WTC11 (cell line): Measurements from ENCODE around the gene RPTOR. TPM values are rescaled to one million over a fixed set of nuclear protein-coding genes. Genes with fewer than 3 reads are reported as not detected.

Experiments used
- ATAC-seq: fragments of 200-7000 bp; cut with Tn5 transposase; 2 replicates; pipeline ENCODE4 v1.10.0; 2021; ENCODE audit warnings: mild to moderate bottlenecking, moderate library complexity
- CTCF ChIA-PET: fragments of 300-600 bp; sonication (Branson Sonifier 250); formaldehyde crosslinking; loops from one replicate; lab custom pipeline; 2021; ENCODE audit warnings: antibody characterized with exemption; lab: Charles Lee
- POLR2A ChIA-PET: fragments of 350-600 bp; sonication (Branson Sonifier 250); formaldehyde crosslinking; loops from one replicate; lab custom pipeline; 2021; ENCODE audit warnings: antibody characterized with exemption; lab: Charles Lee
- DNase-seq: peaks from one replicate; pipeline ENCODE4 v3.0.0; 2021; ENCODE audit warnings: low spot score
- H3K27ac Mint-ChIP-seq: 2 replicates; pipeline ENCODE4 v1.8.0; 2021; ENCODE audit warnings: mixed read lengths
- H3K27me3 Mint-ChIP-seq: 2 replicates; pipeline ENCODE4 v1.8.0; 2021; ENCODE audit warnings: low read depth, mild to moderate bottlenecking, moderate library complexity, mixed read lengths
- H3K36me3 Mint-ChIP-seq: 2 replicates; pipeline ENCODE4 v1.8.0; 2021; ENCODE audit warnings: mixed read lengths
- H3K4me1 Mint-ChIP-seq: 2 replicates; pipeline ENCODE4 v1.8.0; 2022; ENCODE audit warnings: mixed read lengths
- H3K4me3 Mint-ChIP-seq: 2 replicates; pipeline ENCODE4 v1.8.0; 2021; ENCODE audit warnings: mild to moderate bottlenecking, moderate library complexity, mixed read lengths
- H3K9me3 Mint-ChIP-seq: 2 replicates; pipeline ENCODE4 v1.8.0; 2021; ENCODE audit warnings: mixed read lengths
- CREM ChIP-seq: sonication (generic); formaldehyde crosslinking; IDR thresholded peaks from 2 replicates; pipeline ENCODE4 v1.8.1; 2022; ENCODE audit warnings: mild to moderate bottlenecking, missing genetic modification reagents, moderate library complexity
- GTF2I ChIP-seq: fragments of 250-450 bp; sonication (Bioruptor Pico); conservative IDR thresholded peaks from 2 replicates; pipeline ENCODE4 v1.4.0; 2021; ENCODE audit warnings: mild to moderate bottlenecking
- IRF2 ChIP-seq: sonication (generic); formaldehyde crosslinking; IDR thresholded peaks from 2 replicates; pipeline ENCODE4 v1.8.0; 2022; ENCODE audit warnings: low read depth, missing genetic modification reagents, borderline replicate concordance
- JAZF1 ChIP-seq: fragments of 250-450 bp; sonication (Bioruptor Pico); IDR thresholded peaks from 2 replicates; pipeline ENCODE4 v1.9.0; 2021; ENCODE audit warnings: moderate library complexity, mild to moderate bottlenecking, inconsistent platforms
- JUN ChIP-seq: sonication (generic); formaldehyde crosslinking; IDR thresholded peaks from 2 replicates; pipeline ENCODE4 v1.8.0; 2023; ENCODE audit warnings: mild to moderate bottlenecking, missing genetic modification reagents
- KAT7 ChIP-seq: sonication (generic); formaldehyde crosslinking; IDR thresholded peaks from 2 replicates; pipeline ENCODE4 v1.8.1; 2023; ENCODE audit warnings: missing genetic modification reagents, mild to moderate bottlenecking, borderline replicate concordance
- MYBL2 ChIP-seq: sonication (generic); formaldehyde crosslinking; IDR thresholded peaks from 2 replicates; pipeline ENCODE4 v1.8.1; 2023; ENCODE audit warnings: mild to moderate bottlenecking, moderate library complexity, missing genetic modification reagents
- NFATC4 ChIP-seq: fragments of 250-450 bp; sonication (Bioruptor Pico); IDR thresholded peaks from 2 replicates; pipeline ENCODE4 v1.9.0; 2021; ENCODE audit warnings: mild to moderate bottlenecking
- SOX15 ChIP-seq: fragments of 250-450 bp; sonication (Bioruptor Pico); IDR thresholded peaks from 2 replicates; pipeline ENCODE4 v1.9.0; 2021; ENCODE audit warnings: mild to moderate bottlenecking
- SP1 ChIP-seq: sonication (generic); formaldehyde crosslinking; conservative IDR thresholded peaks from 2 replicates; pipeline ENCODE4 v1.8.1; 2022; ENCODE audit warnings: missing genetic modification reagents
- TP53 ChIP-seq: sonication (generic); formaldehyde crosslinking; IDR thresholded peaks from 2 replicates; pipeline ENCODE4 v1.8.1; 2023; ENCODE audit warnings: mild to moderate bottlenecking, missing genetic modification reagents
- ZNF219 ChIP-seq: sonication (generic); formaldehyde crosslinking; IDR thresholded peaks from 2 replicates; pipeline ENCODE4 v1.8.0; 2023; ENCODE audit warnings: missing genetic modification reagents, mild to moderate bottlenecking, borderline replicate concordance
- ZNF396 ChIP-seq: fragments of 250-450 bp; sonication (Bioruptor Pico); IDR thresholded peaks from 2 replicates; pipeline ENCODE4 v1.8.0; 2021; ENCODE audit warnings: mild to moderate bottlenecking, moderate library complexity, borderline replicate concordance
- total RNA-seq: library from RNA; stranded (reverse); gene quantifications from 3 replicates; pipeline ENCODE4 v1.2.3, GENCODE V29; 2021
- TF ChIP-seq, protein P1 (sequence below): sonication (generic); formaldehyde crosslinking; IDR thresholded peaks from 2 replicates; pipeline ENCODE4 v1.8.1; 2023; ENCODE audit warnings: mild to moderate bottlenecking, missing genetic modification reagents, moderate library complexity
- TF ChIP-seq, protein P2 (sequence below): sonication (generic); formaldehyde crosslinking; IDR thresholded peaks from 2 replicates; pipeline ENCODE4 v1.8.0; 2022; ENCODE audit warnings: missing genetic modification reagents
- TF ChIP-seq, protein P3 (sequence below): fragments of 250-450 bp; sonication (Bioruptor Pico); IDR thresholded peaks from 2 replicates; pipeline ENCODE4 v1.9.0; 2021; ENCODE audit warnings: mild to moderate bottlenecking, borderline replicate concordance
- TF ChIP-seq, protein P4 (sequence below): sonication (generic); formaldehyde crosslinking; IDR thresholded peaks from 2 replicates; pipeline ENCODE4 v1.8.1; 2023; ENCODE audit warnings: mild to moderate bottlenecking, missing genetic modification reagents, borderline replicate concordance
- TF ChIP-seq, protein P5 (sequence below): sonication (generic); formaldehyde crosslinking; IDR thresholded peaks from 2 replicates; pipeline ENCODE4 v1.8.1; 2023; ENCODE audit warnings: mild to moderate bottlenecking, moderate library complexity, missing genetic modification reagents

The RPTOR gene
- total RNA-seq, 1 experiment from 2014 or later, result 41.0 TPM

DNA sequence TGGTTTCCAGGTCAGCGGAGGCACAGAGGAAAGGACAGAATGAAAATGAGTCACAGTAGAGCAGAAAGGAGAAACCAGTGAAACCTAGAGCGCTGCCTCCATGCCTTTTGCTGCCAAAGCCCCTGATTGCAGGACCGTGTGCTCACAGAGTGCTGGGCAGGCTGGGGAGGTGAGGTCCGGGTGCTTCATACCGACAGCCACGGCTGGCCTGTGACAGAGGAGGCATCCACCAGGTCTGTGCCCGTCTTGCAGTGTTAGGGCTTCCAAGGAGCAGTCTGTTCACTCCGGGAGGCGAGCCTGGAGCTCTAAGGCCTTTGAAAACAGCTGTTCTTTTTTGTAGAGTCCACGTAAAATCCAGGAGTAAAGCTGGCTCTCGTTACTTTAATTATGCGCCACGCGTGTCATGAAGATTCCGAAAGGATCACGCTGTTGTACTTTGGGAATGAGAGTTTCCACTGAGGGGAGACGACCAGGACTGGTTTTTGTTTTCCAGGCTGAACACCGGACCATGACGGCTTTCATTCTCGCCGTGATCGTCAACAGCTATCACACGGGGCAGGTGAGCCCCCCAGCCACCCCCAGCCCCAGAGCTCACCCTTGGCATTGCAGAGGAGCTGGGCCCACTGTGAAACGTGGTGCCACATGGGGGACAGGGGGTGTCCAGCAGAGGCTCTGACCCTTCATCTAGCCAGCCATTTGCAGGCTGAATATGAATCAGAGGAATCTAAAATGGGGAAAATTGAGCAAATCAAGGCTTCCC is 338.5 kb downstream of the RPTOR start:
- H3K4me3 Mint-ChIP-seq, result no peak overlapping the region
- no peaks in the 10 kb centered on the region for H3K9me3 Mint-ChIP-seq
- no peak for ATAC-seq
- no peaks in the 10 kb centered on the region for H3K27me3 Mint-ChIP-seq
- H3K36me3 Mint-ChIP-seq, result peaks cover 29% of the 10 kb centered on the region
- TF ChIP-seq SOX15 (CRISPR knock-in tag) (no peak), ZNF396 (no peak), IRF2 (CRISPR knock-in tag) (no peak), JAZF1 (CRISPR knock-in tag) (no peak), SP1 (CRISPR knock-in tag) (no peak), MYBL2 (CRISPR knock-in tag) (no peak), JUN (CRISPR knock-in tag) (no peak), ZNF219 (CRISPR knock-in tag) (no peak), CREM (CRISPR knock-in tag) (no peak), NFATC4 (CRISPR knock-in tag) (no peak), TP53 (CRISPR knock-in tag) (no peak), GTF2I (CRISPR knock-in tag) (no peak), KAT7 (no peak)
- TF ChIP-seq, protein P1, sequence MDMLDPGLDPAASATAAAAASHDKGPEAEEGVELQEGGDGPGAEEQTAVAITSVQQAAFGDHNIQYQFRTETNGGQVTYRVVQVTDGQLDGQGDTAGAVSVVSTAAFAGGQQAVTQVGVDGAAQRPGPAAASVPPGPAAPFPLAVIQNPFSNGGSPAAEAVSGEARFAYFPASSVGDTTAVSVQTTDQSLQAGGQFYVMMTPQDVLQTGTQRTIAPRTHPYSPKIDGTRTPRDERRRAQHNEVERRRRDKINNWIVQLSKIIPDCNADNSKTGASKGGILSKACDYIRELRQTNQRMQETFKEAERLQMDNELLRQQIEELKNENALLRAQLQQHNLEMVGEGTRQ (CRISPR knock-in tag), result no peak
- TF ChIP-seq, protein P2, sequence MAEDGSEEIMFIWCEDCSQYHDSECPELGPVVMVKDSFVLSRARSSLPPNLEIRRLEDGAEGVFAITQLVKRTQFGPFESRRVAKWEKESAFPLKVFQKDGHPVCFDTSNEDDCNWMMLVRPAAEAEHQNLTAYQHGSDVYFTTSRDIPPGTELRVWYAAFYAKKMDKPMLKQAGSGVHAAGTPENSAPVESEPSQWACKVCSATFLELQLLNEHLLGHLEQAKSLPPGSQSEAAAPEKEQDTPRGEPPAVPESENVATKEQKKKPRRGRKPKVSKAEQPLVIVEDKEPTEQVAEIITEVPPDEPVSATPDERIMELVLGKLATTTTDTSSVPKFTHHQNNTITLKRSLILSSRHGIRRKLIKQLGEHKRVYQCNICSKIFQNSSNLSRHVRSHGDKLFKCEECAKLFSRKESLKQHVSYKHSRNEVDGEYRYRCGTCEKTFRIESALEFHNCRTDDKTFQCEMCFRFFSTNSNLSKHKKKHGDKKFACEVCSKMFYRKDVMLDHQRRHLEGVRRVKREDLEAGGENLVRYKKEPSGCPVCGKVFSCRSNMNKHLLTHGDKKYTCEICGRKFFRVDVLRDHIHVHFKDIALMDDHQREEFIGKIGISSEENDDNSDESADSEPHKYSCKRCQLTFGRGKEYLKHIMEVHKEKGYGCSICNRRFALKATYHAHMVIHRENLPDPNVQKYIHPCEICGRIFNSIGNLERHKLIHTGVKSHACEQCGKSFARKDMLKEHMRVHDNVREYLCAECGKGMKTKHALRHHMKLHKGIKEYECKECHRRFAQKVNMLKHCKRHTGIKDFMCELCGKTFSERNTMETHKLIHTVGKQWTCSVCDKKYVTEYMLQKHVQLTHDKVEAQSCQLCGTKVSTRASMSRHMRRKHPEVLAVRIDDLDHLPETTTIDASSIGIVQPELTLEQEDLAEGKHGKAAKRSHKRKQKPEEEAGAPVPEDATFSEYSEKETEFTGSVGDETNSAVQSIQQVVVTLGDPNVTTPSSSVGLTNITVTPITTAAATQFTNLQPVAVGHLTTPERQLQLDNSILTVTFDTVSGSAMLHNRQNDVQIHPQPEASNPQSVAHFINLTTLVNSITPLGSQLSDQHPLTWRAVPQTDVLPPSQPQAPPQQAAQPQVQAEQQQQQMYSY (CRISPR knock-in tag), result no peak
- TF ChIP-seq, protein P3, sequence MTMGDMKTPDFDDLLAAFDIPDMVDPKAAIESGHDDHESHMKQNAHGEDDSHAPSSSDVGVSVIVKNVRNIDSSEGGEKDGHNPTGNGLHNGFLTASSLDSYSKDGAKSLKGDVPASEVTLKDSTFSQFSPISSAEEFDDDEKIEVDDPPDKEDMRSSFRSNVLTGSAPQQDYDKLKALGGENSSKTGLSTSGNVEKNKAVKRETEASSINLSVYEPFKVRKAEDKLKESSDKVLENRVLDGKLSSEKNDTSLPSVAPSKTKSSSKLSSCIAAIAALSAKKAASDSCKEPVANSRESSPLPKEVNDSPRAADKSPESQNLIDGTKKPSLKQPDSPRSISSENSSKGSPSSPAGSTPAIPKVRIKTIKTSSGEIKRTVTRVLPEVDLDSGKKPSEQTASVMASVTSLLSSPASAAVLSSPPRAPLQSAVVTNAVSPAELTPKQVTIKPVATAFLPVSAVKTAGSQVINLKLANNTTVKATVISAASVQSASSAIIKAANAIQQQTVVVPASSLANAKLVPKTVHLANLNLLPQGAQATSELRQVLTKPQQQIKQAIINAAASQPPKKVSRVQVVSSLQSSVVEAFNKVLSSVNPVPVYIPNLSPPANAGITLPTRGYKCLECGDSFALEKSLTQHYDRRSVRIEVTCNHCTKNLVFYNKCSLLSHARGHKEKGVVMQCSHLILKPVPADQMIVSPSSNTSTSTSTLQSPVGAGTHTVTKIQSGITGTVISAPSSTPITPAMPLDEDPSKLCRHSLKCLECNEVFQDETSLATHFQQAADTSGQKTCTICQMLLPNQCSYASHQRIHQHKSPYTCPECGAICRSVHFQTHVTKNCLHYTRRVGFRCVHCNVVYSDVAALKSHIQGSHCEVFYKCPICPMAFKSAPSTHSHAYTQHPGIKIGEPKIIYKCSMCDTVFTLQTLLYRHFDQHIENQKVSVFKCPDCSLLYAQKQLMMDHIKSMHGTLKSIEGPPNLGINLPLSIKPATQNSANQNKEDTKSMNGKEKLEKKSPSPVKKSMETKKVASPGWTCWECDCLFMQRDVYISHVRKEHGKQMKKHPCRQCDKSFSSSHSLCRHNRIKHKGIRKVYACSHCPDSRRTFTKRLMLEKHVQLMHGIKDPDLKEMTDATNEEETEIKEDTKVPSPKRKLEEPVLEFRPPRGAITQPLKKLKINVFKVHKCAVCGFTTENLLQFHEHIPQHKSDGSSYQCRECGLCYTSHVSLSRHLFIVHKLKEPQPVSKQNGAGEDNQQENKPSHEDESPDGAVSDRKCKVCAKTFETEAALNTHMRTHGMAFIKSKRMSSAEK, result no peak
- TF ChIP-seq, protein P4, sequence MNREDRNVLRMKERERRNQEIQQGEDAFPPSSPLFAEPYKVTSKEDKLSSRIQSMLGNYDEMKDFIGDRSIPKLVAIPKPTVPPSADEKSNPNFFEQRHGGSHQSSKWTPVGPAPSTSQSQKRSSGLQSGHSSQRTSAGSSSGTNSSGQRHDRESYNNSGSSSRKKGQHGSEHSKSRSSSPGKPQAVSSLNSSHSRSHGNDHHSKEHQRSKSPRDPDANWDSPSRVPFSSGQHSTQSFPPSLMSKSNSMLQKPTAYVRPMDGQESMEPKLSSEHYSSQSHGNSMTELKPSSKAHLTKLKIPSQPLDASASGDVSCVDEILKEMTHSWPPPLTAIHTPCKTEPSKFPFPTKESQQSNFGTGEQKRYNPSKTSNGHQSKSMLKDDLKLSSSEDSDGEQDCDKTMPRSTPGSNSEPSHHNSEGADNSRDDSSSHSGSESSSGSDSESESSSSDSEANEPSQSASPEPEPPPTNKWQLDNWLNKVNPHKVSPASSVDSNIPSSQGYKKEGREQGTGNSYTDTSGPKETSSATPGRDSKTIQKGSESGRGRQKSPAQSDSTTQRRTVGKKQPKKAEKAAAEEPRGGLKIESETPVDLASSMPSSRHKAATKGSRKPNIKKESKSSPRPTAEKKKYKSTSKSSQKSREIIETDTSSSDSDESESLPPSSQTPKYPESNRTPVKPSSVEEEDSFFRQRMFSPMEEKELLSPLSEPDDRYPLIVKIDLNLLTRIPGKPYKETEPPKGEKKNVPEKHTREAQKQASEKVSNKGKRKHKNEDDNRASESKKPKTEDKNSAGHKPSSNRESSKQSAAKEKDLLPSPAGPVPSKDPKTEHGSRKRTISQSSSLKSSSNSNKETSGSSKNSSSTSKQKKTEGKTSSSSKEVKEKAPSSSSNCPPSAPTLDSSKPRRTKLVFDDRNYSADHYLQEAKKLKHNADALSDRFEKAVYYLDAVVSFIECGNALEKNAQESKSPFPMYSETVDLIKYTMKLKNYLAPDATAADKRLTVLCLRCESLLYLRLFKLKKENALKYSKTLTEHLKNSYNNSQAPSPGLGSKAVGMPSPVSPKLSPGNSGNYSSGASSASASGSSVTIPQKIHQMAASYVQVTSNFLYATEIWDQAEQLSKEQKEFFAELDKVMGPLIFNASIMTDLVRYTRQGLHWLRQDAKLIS (CRISPR knock-in tag), result no peak
- TF ChIP-seq, protein P5, sequence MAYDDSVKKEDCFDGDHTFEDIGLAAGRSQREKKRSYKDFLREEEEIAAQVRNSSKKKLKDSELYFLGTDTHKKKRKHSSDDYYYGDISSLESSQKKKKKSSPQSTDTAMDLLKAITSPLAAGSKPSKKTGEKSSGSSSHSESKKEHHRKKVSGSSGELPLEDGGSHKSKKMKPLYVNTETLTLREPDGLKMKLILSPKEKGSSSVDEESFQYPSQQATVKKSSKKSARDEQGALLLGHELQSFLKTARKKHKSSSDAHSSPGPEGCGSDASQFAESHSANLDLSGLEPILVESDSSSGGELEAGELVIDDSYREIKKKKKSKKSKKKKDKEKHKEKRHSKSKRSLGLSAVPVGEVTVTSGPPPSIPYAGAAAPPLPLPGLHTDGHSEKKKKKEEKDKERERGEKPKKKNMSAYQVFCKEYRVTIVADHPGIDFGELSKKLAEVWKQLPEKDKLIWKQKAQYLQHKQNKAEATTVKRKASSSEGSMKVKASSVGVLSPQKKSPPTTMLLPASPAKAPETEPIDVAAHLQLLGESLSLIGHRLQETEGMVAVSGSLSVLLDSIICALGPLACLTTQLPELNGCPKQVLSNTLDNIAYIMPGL (CRISPR knock-in tag), result no peak
- DNase-seq, result no peak
- H3K27ac Mint-ChIP-seq, result no peak overlapping the region
- H3K4me1 Mint-ChIP-seq, result peaks cover 7% of the 10 kb centered on the region
- CTCF ChIA-PET, result interaction anchor here (0.8 kb wide), 1 partner anchor 16 kb away, joined by 3 read pairs; no protein-coding TSS in a partner anchor
- POLR2A ChIA-PET, result no interaction called here
